ENCODE results near the gene PRKAR1B.
A peak's percentile ranks its signal among the peaks of the same experiment; 100 is the strongest.

Gene PRKAR1B

DNA sequence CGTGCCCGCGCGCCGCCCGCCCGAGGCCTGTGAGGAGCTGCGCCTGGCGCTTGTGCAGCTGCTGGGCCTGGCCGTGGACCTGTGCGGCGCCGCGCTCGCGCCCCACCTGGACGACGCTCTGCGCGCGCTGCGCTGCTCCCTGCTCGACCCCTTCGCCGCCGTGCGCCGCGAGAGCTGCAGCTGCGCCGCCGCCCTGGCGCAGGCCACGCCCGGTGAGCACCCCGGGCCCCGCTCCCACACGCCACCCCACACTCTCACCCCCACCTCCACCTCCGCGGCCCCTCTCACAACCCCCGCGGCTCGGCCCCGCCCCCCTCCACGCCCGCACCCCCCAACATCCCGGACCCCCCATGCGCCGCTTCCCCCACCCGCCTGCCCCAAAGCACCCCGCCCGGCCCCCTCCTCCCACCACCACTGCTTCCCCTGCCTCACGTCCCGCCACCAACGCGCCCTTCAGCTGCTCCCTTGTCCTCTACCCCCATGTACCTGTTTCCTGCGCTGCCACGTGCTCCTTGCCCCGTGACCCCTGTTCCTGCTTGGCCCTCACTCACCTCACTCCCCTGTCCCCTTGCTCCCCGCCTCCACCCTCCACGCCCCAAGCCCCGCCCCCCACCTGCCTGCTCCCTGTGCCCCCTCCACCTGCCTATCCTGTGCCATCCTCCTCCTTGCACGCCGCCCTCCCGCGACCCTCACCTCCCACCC lies at the start of gene PRKAR1B:
Gene PRKAR1B (minus strand): TSS at position 178 of the 702 bp plus-strand sequence. CDS start 15,776 bp downstream, outside the sequence.
- H3K4me1 Mint-ChIP-seq, result peaks cover 30% of the 10 kb centered on the region
- H3K9me3 Mint-ChIP-seq, result peaks cover 6% of the 10 kb centered on the region
- ATAC-seq (peak; percentile 41), DNase-seq (peak; percentile 57)
- peak within 1 kb of the TSS; percentile 90 for H3K27ac Mint-ChIP-seq
- H3K27me3 Mint-ChIP-seq, result no peaks in the 10 kb centered on the region
- peak within 1 kb of the TSS; percentile 88 for H3K4me3 Mint-ChIP-seq
- peaks cover 53% of the 10 kb centered on the region for H3K36me3 Mint-ChIP-seq (ENCODE audit: low read depth)

DNA sequence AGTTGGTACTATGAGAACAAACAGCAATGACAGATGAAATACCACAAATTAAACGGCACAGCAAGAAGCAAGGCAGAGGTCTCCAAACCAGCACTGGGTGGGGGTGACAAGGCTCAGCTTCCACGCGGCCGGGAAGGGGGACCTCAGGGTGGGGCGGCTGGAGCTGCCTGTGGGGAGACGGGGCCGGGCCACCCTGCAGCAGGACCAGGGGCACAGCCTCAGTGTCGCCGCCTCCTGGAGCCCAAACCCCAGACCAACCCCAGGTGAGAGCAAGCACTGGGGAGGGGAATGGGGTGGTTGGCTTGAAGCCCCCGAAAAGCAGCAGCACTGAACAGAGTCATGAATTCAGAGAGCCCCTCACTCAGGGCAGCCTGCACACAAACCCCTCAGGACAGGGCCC lies 49.3 kb upstream of the PRKAR1B start:
- H3K27ac Mint-ChIP-seq, result no peak overlapping the region
- H3K27me3 Mint-ChIP-seq, result no peaks in the 10 kb centered on the region
- no peaks in the 10 kb centered on the region for H3K9me3 Mint-ChIP-seq
- no peak overlapping the region for H3K4me3 Mint-ChIP-seq
- ATAC-seq (no peak), DNase-seq (no peak)
- H3K36me3 Mint-ChIP-seq (ENCODE audit: low read depth), result peaks cover 19% of the 10 kb centered on the region
- H3K4me1 Mint-ChIP-seq, result no peaks in the 10 kb centered on the region

DNA sequence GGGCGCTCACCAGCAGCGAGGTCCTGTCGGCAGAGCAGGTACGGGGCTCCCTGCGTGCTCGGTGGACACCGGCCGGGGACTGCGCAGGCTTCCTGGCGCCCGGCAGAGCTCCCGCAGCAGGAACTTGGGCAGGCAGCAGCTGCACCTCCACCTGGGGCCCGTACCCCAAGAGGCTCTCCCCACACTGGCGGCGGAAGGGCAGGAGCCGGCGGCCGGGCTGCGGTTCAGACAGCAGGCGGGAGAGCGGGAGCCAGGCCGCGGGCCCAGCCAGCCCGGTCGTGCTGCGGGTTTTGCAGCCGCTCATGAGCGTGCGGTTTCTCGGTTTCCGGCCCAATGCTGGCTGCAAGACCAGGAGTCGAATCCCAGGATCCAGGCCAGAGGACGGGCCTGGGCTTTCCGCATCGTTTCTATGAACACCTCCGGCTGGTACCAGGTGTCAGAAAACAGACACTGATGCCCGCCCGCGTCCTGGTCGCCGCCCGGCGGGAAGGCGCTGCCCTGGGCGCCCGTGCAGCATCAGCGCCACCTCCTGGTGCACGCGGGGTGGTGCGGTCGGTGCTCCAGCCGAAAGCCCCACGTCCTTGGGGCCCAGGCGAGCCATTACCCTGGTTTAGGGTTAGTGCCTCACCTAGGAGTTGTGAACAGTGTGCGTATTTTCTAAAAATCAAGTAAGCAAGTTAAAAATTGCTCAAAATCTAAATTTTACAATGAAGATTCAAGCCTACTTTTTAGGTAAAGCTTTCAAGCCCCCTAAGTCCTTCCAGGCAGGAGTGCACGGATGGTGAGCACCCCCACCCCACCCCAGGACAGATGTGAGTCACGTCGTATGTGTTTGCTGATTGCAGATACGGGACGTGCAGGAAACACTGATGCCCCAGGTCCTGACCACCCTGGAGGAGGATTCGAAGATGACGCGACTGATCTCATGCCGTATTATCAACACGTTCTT lies 47.4 kb upstream of the PRKAR1B start:
- H3K27me3 Mint-ChIP-seq, result no peaks in the 10 kb centered on the region
- peak; percentile 59 for ATAC-seq
- no peak overlapping the region for H3K4me3 Mint-ChIP-seq
- peak; percentile 76 for DNase-seq
- no peak overlapping the region for H3K27ac Mint-ChIP-seq
- peaks cover 11% of the 10 kb centered on the region for H3K36me3 Mint-ChIP-seq (ENCODE audit: low read depth)
- H3K9me3 Mint-ChIP-seq, result no peaks in the 10 kb centered on the region
- no peaks in the 10 kb centered on the region for H3K4me1 Mint-ChIP-seq

DNA sequence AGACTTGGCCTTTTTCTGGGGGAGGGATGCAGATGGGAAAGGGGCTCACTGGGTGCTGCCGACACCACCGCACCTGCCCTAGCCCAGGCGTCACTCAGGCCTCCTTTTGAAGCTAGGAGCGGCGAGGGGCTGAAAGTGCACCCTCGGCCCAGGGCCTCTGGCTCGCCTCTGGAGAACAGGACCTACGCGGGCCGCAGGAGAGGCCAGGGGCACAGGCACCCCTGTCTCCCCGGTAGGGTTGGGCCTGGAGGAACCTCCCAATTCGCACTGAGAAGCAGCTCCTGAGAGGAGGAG lies 46.5 kb upstream of the PRKAR1B start:
- no peak overlapping the region for H3K4me3 Mint-ChIP-seq

DNA sequence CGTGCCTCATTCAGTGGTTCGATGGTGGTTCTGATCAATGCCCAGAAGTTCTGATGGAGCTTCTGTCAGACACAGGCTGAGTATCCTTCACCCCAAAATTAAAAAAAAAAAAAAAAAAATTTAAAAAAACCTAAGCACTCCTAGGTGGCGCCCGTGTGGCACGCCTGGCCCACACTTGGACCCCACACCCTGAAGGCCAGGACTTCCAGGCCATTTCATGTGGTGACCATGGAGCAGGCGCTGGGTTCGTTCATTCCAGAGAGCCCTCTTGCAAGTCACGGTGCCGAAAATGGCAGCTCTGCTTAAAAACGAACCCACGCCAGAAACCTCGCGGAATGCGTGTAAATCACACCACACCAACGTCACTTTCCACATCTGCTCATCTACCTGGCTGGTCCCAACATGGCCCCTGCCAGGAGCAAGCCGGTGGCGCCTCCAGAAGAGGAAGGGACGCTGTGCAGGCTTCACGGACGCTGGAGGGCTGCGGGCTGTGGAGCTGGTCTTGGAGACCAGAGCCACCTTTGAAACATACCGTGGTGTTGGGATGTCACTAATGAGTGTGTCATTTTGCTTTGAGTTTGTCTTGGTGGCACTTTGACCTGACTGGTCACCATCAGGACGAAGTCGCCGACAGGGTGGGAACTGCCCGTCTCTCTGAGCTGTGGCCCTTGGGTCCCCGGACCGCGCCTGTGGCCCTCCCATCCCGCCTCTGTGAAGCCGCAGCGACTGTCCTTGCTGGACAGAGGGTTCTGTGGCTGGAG lies 46.0 kb upstream of the PRKAR1B start:
- no peak overlapping the region for H3K27ac Mint-ChIP-seq
- no peaks in the 10 kb centered on the region for H3K4me1 Mint-ChIP-seq
- no peak overlapping the region for H3K4me3 Mint-ChIP-seq
- ATAC-seq (no peak), DNase-seq (no peak)
- no peaks in the 10 kb centered on the region for H3K27me3 Mint-ChIP-seq
- peaks cover 13% of the 10 kb centered on the region for H3K36me3 Mint-ChIP-seq (ENCODE audit: low read depth)
- H3K9me3 Mint-ChIP-seq, result no peaks in the 10 kb centered on the region

More for the DNA sequence above, 46.5 kb upstream of the PRKAR1B start:
- Mint-ChIP-seq H3K27ac (no peak overlapping the region), H3K4me1 (no peaks in the 10 kb centered on the region), H3K27me3 (no peaks in the 10 kb centered on the region), H3K36me3 (ENCODE audit: low read depth) (peaks cover 11% of the 10 kb centered on the region), H3K9me3 (no peaks in the 10 kb centered on the region)
- DNase-seq, result no peak
- ATAC-seq, result no peak

DNA sequence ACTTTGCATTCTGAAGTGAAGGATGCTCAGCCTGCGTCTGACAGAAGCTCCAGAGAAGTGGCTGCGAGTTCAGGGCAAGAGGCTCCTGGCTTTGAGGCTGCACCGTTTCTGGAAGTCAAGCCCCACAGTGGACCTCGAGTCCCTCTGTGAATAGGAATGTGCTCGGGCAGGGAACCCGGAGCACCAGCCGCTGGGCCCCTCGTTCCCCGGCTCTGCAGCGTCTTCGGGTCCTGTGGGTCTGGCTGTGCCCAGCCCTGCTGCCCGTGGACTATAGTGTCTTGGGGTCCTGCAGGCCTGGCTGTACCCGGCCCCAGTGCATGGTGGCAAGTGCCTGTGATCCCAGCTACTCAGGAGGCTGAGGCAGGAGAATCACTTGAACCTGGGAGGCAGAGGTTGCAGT lies 45.3 kb upstream of the PRKAR1B start:
- no peaks in the 10 kb centered on the region for H3K9me3 Mint-ChIP-seq
- H3K4me1 Mint-ChIP-seq, result no peaks in the 10 kb centered on the region
- H3K27me3 Mint-ChIP-seq, result no peaks in the 10 kb centered on the region
- H3K4me3 Mint-ChIP-seq, result no peak overlapping the region
- H3K36me3 Mint-ChIP-seq (ENCODE audit: low read depth), result peaks cover 15% of the 10 kb centered on the region
- ATAC-seq (no peak), DNase-seq (no peak)
- no peak overlapping the region for H3K27ac Mint-ChIP-seq

DNA sequence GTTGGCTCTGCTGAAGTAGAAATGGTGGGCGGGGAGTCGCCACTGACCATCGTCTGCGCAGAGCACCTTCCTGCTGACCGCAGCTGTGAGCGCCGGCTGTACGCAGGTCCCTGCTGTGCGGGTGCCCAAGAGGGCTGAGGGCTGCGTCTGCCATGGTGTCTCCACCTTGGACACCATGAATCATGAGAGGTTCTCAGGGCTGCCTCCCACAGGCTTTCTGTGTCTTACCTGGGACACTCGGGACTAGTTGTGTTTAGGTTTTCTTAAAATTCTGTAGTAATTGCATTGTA lies 44.9 kb upstream of the PRKAR1B start:
- H3K9me3 Mint-ChIP-seq, result no peaks in the 10 kb centered on the region
- no peaks in the 10 kb centered on the region for H3K4me1 Mint-ChIP-seq
- no peak overlapping the region for H3K4me3 Mint-ChIP-seq
- DNase-seq, result no peak
- no peak overlapping the region for H3K27ac Mint-ChIP-seq
- ATAC-seq, result no peak
- H3K27me3 Mint-ChIP-seq, result no peaks in the 10 kb centered on the region
- peaks cover 17% of the 10 kb centered on the region for H3K36me3 Mint-ChIP-seq (ENCODE audit: low read depth)

DNA sequence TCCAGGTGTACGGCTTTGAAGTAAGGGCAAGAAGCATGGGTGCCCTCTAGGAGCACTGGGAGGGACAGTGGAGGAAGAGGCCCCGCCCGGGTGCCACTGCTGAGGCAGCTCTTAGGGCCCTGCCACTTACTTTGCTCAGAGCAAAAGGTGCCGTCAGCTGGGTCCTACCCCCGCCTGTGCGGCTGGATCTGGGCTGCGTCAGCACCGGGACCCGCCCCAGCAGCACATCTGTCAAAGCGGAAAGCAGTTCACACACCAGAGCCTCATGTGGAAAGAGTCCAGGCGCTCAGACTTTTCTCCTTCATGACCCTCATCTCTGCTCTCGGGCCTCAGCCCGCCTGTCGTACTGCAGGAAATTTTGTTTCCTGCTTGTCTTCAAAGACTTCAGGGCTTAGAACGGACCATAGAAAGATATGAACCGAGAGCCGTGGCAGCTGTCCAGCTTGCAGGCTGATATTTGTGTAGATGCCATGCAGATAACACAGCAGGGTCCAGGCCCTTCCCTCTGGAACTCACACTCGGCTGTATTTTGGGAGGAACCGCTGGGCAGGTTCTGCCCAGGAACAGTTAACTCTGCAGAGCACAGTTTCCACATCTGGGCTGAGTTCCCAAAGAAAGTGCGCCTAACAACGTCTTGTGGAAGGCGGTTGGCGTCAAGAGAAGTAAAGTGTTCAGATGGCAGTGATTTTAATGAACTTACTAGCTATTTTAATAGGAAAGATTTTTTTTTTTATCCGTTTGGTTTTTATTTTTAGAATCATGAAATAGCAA lies 44.3 kb upstream of the PRKAR1B start:
- DNase-seq, result no peak
- Mint-ChIP-seq H3K27ac (no peak overlapping the region), H3K4me1 (no peaks in the 10 kb centered on the region), H3K4me3 (no peak overlapping the region), H3K27me3 (no peaks in the 10 kb centered on the region), H3K36me3 (ENCODE audit: low read depth) (peaks cover 19% of the 10 kb centered on the region), H3K9me3 (no peaks in the 10 kb centered on the region)
- no peak for ATAC-seq

DNA sequence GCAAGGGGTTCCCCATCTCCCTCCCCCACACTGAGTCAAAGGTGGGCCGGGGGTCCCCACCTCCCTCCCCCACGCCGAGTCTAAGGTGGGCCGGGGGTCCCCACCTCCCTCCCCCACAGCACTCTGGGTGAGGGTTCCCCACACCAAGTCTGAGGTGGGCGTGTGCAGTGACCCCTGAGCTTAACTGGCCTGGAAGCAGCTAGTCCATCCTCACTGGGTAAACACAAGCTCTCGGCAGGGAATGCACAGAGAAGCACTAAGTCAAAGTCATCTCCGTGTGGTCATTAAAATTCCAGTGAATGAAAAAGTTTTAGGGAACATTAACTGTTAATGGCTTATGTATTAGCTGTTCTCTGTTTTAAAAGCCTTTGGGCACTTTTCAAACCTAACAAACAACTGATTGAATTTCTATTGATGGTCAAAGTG lies 43.7 kb upstream of the PRKAR1B start:
- Mint-ChIP-seq H3K4me1 (no peaks in the 10 kb centered on the region), H3K36me3 (ENCODE audit: low read depth) (peaks cover 17% of the 10 kb centered on the region), H3K27ac (no peak overlapping the region), H3K27me3 (no peaks in the 10 kb centered on the region), H3K9me3 (no peaks in the 10 kb centered on the region), H3K4me3 (no peak overlapping the region)
- no peak for DNase-seq
- no peak for ATAC-seq

DNA sequence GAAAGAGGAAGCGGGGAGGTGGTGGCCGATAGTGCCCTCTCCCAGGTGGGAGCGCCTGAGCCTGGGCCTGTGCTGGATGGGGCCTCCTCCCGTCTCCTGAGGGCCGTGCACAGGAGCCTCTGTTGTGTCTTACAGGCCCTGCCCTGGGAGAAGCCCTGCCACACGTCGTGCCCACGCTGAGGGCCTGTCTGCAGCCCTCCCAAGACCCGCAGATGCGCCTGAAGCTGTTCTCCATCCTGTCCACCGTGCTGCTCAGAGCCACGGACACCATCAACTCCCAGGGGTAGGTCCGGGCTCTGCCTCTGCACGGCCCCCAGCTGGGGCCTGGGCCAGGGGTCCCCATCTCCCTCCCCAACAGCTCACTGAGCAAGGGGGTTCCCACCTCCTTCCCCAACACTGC lies 43.3 kb upstream of the PRKAR1B start:
- no peaks in the 10 kb centered on the region for H3K27me3 Mint-ChIP-seq
- no peaks in the 10 kb centered on the region for H3K9me3 Mint-ChIP-seq
- ATAC-seq (no peak), DNase-seq (no peak)
- peaks cover 15% of the 10 kb centered on the region for H3K36me3 Mint-ChIP-seq (ENCODE audit: low read depth)
- H3K4me1 Mint-ChIP-seq, result no peaks in the 10 kb centered on the region
- H3K27ac Mint-ChIP-seq, result no peak overlapping the region
- H3K4me3 Mint-ChIP-seq, result no peak overlapping the region

DNA sequence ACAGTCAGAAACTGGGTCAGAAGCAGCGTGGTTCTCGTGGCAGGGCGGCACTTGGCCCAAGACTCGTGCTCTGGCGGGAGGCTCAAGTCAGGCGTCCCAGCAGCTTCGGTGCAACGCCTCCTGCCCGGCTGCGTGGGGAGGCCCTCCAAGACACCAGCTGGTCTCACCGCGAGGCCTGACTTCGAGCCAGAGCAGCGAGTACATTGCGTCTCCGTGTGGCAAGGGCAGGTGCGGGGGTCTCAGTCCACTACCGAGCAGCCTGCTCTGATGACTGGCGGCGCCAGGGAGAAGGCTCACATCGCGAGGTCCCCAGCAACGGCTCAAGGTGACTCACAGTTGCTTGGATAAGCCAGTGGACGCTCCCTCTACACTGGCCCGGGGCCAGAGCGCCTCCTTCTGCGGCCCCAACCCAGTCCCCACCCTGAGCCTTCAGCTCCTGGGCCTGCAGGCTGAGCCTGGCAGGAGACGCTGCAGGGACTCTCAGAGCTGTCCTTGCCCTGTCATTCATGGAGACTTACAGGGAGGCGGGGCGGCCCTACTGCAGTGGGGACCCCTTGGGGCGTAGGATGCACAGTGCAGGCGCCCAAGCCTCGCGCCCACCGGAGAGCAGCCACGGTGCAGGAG lies 41.9 kb upstream of the PRKAR1B start:
- H3K27me3 Mint-ChIP-seq, result no peaks in the 10 kb centered on the region
- no peak overlapping the region for H3K4me3 Mint-ChIP-seq
- H3K4me1 Mint-ChIP-seq, result no peaks in the 10 kb centered on the region
- H3K9me3 Mint-ChIP-seq, result no peaks in the 10 kb centered on the region
- DNase-seq (no peak), ATAC-seq (peak; percentile 42)
- H3K27ac Mint-ChIP-seq, result no peak overlapping the region
- peaks cover 20% of the 10 kb centered on the region for H3K36me3 Mint-ChIP-seq (ENCODE audit: low read depth)

DNA sequence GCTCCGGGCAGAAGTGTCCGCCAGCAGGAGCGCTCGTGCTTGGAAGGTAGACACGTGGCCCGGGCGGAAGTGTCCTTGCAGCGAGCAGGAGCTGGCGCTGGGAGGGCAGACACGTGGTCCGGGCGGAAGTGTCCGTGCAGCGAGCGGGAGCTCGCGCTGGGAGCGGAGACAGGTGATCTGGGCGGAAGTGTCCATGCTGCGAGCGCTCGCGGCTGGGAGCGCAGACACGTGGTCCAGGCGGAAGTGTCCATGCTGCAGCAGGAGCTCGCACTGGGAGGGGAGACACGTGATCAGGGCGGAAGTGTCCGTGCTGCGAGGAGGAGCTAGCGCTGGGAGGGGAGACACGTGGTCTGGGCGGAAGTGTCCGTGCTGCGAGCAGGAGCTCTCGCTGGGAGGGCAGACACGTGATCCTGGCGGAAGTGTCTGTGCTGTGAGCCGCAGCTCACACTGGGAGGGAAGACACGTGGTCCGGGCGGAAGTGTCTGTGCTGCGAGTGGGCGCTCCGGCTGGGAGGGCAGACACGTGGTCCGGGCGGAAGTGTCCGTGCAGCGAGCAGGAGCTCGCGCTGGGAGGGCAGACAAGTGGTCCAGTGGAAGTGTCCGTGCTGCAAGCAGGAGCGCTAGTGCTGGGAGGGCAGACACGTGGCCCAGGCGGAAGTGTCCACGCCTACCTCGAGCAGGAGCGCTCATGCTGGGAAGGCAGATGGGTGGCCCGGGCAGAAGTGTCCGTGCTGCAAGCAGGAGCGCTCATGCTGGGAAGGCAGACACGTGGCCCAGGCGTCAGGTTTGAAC lies 41.1 kb upstream of the PRKAR1B start:
- Mint-ChIP-seq H3K36me3 (ENCODE audit: low read depth) (peaks cover 24% of the 10 kb centered on the region), H3K27ac (no peak overlapping the region), H3K9me3 (no peaks in the 10 kb centered on the region), H3K4me3 (no peak overlapping the region), H3K27me3 (no peaks in the 10 kb centered on the region), H3K4me1 (no peaks in the 10 kb centered on the region)
- DNase-seq, result no peak
- no peak for ATAC-seq

DNA sequence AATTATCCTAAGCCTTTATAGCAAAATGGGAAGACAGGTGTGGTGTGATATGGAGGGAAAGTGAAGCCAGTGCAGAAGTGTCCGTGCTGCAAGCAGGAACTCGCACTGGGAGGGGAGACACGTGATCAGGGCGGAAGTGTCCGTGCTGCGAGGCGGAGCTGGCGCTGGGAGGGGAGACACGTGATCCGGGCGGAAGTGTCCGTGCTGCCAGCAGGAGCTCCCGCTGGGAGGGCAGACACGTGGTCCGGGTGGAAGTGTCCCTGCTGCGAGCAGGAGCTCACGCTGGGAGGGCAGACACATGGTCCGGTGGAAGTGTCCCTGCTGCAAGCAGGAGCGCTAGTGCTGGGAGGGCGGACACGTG lies 40.5 kb upstream of the PRKAR1B start:
- DNase-seq, result no peak
- ATAC-seq, result no peak
- Mint-ChIP-seq H3K36me3 (ENCODE audit: low read depth) (peaks cover 24% of the 10 kb centered on the region), H3K9me3 (no peaks in the 10 kb centered on the region), H3K27ac (no peak overlapping the region), H3K27me3 (no peaks in the 10 kb centered on the region), H3K4me3 (no peak overlapping the region), H3K4me1 (no peaks in the 10 kb centered on the region)
